Body of pancreas (tissue), 4 donors: ENCODE results near the gene PALLD. TPM values are rescaled to one million over a fixed set of nuclear protein-coding genes. Genes with fewer than 3 reads are reported as not detected.

Experiments used
- ATAC-seq: fragments of 150-250 bp; one replicate; pipeline ENCODE4 v1.9.1; 2016
- DNase-seq, 4 donors: peaks; one replicate each; pipeline ENCODE4 v3.0.0-alpha.2; 2019
- H3K27ac ChIP-seq, 4 donors: fragments of 200-600 bp; sonication (generic); 1 replicate in 3 of 4; 2 replicates in 1 of 4; pipeline versions ENCODE4 v1.5.1 to v1.6.1; 2016 to 2019; ENCODE audit warnings: mild to moderate bottlenecking in 1 of 4, mixed read lengths in 1 of 4, moderate library complexity in 1 of 4
- H3K27me3 ChIP-seq, 2 donors: fragments of 200-600 bp; sonication (generic); one replicate each; pipeline ENCODE4 v1.6.0; 2016; ENCODE audit warnings: mild to moderate bottlenecking in 1 of 2
- H3K36me3 ChIP-seq, 2 donors: fragments of 200-600 bp; sonication (generic); replicated peaks in 1 of 2; 2 replicates each; pipeline ENCODE4 v1.5.1; 2016; ENCODE audit warnings: low read depth in 2 of 2; ENCODE audit not compliant: insufficient read depth in 1 of 2
- H3K4me1 ChIP-seq: fragments of 200-600 bp; sonication (generic); one replicate; pipeline ENCODE4 v1.6.0; 2016
- H3K4me3 ChIP-seq, 2 donors: fragments of 200-600 bp; sonication (generic); 1 replicate in 1 of 2; 2 replicates in 1 of 2; pipeline ENCODE4 v1.5.1; 2016 to 2019
- H3K9me3 ChIP-seq, 3 donors: fragments of 200-600 bp; sonication (generic); 1 replicate in 2 of 3; 2 replicates in 1 of 3; pipeline ENCODE4 v1.5.1; 2016
- POLR2A ChIP-seq, 3 donors: fragments of 450-650 bp; IDR thresholded peaks; one replicate each; pipeline ENCODE4 v1.6.1; 2016; ENCODE audit warnings: antibody characterized with exemption in 3 of 3, mild to moderate bottlenecking in 2 of 3
- WGBS, 2 donors: methylation state at CpG; one replicate each; pipeline ENCODE4 v1.1.5; 2017; 5-methylcytosine and 5-hydroxymethylcytosine counted together
- intact Hi-C: fragments of 100-400 bp; cut with DNase I; formaldehyde crosslinking; loops from one replicate; pipeline ENCODE4 v1.15.1; 2023
- total RNA-seq, 2 donors: library from RNA; depleted of rRNA; stranded (reverse); fragments of >200 nt; gene quantifications; one replicate each; pipeline ENCODE4 v1.1.0, GENCODE V29; 2016
- TF ChIP-seq, protein P1 (sequence below), 7 experiments: fragments of 450-650 bp in 4 of 7; fragments of 200-600 bp in 3 of 7; sonication (generic) in 3 of 7; IDR thresholded peaks; one replicate each; pipeline ENCODE4 v1.5.1; 2016 to 2019; ENCODE audit warnings: antibody characterized with exemption in 7 of 7

The PALLD gene
- total RNA-seq, 2 donors from 2014 or later, result 46.8 to 52.4 TPM

DNA sequence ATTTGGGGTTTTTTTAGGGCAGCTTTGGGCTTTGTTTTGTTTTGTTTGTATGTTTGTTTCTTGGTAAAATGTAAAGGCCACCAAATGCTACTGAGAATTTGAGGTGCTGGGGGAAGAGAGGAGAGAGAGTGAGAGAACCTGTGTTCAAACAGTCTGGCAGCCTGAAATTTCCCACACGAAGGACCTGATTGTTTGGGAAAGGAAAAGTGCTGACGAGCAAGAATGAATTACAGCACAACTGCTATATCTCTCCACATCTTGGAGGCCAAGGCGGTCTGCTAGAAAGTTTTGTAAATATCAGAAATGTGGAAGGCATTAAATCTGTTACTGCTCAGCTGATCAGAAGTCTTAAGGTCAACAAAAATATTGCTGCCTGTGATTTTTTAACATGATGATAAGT, 170.5 kb downstream of the PALLD start:
- 37 to 53% methylated on average over 3 of the region's 3 CpGs for WGBS, 2 donors
- ATAC-seq, result no peak
- H3K36me3 ChIP-seq, result no peaks in the 10 kb centered on the region

GRCh38 chr4:168667921-168668320, 171.1 kb downstream of the PALLD start:
- 84 to 86% methylated on average over 2 of the region's 2 CpGs for WGBS, 2 donors
- no peaks in the 10 kb centered on the region for H3K4me1 ChIP-seq
- no peak for ATAC-seq
- no peak overlapping the region for H3K27ac ChIP-seq
- no peaks in the 10 kb centered on the region for H3K36me3 ChIP-seq
- H3K4me3 ChIP-seq, result no peak overlapping the region
- peaks cover 0 to 4% of the 10 kb centered on the region in 2 donors for H3K27me3 ChIP-seq
- no peaks in the 10 kb centered on the region for H3K9me3 ChIP-seq
- DNase-seq, result no peak
- intact Hi-C loops, result no loop called here
- TF ChIP-seq, protein P1, sequence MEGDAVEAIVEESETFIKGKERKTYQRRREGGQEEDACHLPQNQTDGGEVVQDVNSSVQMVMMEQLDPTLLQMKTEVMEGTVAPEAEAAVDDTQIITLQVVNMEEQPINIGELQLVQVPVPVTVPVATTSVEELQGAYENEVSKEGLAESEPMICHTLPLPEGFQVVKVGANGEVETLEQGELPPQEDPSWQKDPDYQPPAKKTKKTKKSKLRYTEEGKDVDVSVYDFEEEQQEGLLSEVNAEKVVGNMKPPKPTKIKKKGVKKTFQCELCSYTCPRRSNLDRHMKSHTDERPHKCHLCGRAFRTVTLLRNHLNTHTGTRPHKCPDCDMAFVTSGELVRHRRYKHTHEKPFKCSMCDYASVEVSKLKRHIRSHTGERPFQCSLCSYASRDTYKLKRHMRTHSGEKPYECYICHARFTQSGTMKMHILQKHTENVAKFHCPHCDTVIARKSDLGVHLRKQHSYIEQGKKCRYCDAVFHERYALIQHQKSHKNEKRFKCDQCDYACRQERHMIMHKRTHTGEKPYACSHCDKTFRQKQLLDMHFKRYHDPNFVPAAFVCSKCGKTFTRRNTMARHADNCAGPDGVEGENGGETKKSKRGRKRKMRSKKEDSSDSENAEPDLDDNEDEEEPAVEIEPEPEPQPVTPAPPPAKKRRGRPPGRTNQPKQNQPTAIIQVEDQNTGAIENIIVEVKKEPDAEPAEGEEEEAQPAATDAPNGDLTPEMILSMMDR (IDR thresholded peaks at IDR 0.05), result no peak
- TF ChIP-seq POLR2A (IDR thresholded peaks at IDR 0.05), result no peak

More for the DNA sequence above, 170.5 kb downstream of the PALLD start:
- peaks cover 0 to 4% of the 10 kb centered on the region in 2 donors for H3K27me3 ChIP-seq
- intact Hi-C loops, result no loop called here
- no peak for DNase-seq
- no peak overlapping the region for H3K4me3 ChIP-seq
- no peak for TF ChIP-seq POLR2A (IDR thresholded peaks at IDR 0.05)
- TF ChIP-seq, protein P1 (IDR thresholded peaks at IDR 0.05), result no peak
- no peaks in the 10 kb centered on the region for H3K9me3 ChIP-seq
- H3K4me1 ChIP-seq, result no peaks in the 10 kb centered on the region
- no peak overlapping the region for H3K27ac ChIP-seq

DNA sequence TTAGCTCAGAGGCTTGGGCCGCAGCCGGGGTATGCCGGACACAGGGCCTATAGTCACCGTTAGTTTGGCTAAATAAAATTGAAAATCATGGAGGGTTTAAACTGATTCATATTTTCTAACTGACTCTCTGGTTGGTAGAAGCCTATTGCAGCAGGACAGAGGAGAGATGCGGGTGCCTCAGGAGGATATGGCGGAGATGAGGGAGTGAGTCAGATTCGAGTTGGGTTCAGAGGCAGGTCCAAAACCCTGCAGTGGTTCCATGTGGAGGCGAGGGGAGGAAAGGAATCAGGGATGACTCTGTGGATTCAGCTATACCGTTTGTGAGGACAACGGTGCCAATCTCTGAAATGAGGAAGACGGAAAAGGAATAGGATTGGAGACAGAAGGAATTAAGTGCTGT, 176.6 kb downstream of the PALLD start:
- WGBS, 2 donors, result 78 to 81% methylated on average over 11 of the region's 11 CpGs
- Histone ChIP-seq H3K27me3 (no peaks in the 10 kb centered on the region), H3K4me3 (no peak overlapping the region), H3K36me3 (no peaks in the 10 kb centered on the region), H3K4me1 (no peaks in the 10 kb centered on the region), H3K9me3 (no peaks in the 10 kb centered on the region), H3K27ac (no peak overlapping the region)
- TF ChIP-seq, protein P1 (IDR thresholded peaks at IDR 0.05), result no peak
- no peak for TF ChIP-seq POLR2A (IDR thresholded peaks at IDR 0.05)
- ATAC-seq, result no peak
- intact Hi-C loops, result no loop called here
- no peak for DNase-seq

- intact Hi-C loops, result no loop called here
- Histone ChIP-seq H3K27ac (no peak overlapping the region), H3K36me3 (no peaks in the 10 kb centered on the region), H3K4me3 (no peak overlapping the region), H3K9me3 (no peaks in the 10 kb centered on the region), H3K27me3 (no peaks in the 10 kb centered on the region), H3K4me1 (no peaks in the 10 kb centered on the region)
- ATAC-seq, result no peak
- 66 to 68% methylated on average over 6 of the region's 6 CpGs for WGBS, 2 donors
- peak in 1 of 4 donors; percentile 22 for DNase-seq
- TF ChIP-seq, protein P1 (IDR thresholded peaks at IDR 0.05), result no peak
- TF ChIP-seq POLR2A (IDR thresholded peaks at IDR 0.05), result no peak
These were observed 177.4 kb downstream of the PALLD start for GRCh38 chr4:168674077-168674747.

DNA sequence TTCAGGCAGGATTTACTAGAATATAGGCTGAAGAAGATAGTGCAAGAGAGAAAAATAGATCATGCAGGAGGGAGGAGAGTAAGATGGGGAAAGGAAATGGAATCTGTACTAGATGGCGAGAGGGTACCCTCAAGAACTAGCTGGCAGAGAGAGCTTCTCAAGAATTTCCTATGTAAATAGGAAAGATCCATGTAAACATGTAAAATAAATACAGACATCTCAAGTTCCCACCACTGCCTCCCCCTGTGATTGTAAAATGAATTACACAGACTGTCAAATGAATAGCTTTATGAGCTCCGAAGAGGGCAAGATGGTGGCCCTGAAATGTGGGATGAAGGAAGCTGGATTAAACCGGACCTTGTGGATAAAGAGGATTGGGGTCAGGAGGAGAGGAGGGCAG, 178.0 kb downstream of the PALLD start:
- no peak for ATAC-seq
- Histone ChIP-seq H3K27me3 (no peaks in the 10 kb centered on the region), H3K4me1 (no peaks in the 10 kb centered on the region), H3K9me3 (no peaks in the 10 kb centered on the region), H3K4me3 (no peak overlapping the region), H3K36me3 (no peaks in the 10 kb centered on the region), H3K27ac (no peak overlapping the region)
- TF ChIP-seq, protein P1 (IDR thresholded peaks at IDR 0.05), result no peak
- TF ChIP-seq POLR2A (IDR thresholded peaks at IDR 0.05), result no peak
- no peak for DNase-seq
- intact Hi-C loops, result no loop called here
- WGBS, 2 donors, result 29 to 42% methylated on average over 3 of the region's 3 CpGs
